NCI-H774 (cell line): ENCODE results near the gene HTT.
A peak's percentile ranks its signal among the peaks of the same experiment; 100 is the strongest.
"Not testable (repeated sequence)": the region's sequence is repeated elsewhere in the genome, so short reads cannot be mapped to it uniquely, and the experiment has no call there.

Source experiments
- DNase-seq: peaks from one replicate; lab custom pipeline; 2025; lab: John Stamatoyannopoulos, UW

HTT gene

GRCh38 chr4:3121596-3121995 is 47.1 kb downstream of the HTT start:
- DNase-seq, result no peak

DNA sequence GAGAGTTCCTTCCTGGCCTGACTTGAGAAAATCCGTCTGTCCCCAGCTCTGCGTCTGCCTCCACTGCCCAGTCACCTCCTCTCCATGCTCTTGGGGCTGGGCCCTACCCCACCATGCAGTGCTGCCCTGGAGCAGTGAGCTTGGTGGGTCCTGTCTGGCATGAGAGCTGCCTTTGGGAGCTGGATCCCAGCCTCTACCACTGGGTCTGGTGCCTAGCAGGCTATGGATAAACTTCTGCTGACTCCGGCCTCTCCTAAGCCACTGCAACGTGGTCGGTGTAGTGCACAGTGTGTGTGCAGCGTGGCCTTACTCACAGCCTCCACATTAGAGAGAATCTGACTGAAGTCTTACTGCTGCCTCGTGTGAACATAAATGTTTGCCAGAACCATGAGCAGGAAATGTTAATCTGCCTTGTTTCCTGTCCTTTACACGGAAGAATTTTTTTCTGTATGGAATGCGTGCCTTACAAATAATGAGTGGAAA is 47.6 kb downstream of the HTT start:
- no peak for DNase-seq

- no peak for DNase-seq
Observed at GRCh38 chr4:3123181-3123671, 48.7 kb downstream of the HTT start.

DNA sequence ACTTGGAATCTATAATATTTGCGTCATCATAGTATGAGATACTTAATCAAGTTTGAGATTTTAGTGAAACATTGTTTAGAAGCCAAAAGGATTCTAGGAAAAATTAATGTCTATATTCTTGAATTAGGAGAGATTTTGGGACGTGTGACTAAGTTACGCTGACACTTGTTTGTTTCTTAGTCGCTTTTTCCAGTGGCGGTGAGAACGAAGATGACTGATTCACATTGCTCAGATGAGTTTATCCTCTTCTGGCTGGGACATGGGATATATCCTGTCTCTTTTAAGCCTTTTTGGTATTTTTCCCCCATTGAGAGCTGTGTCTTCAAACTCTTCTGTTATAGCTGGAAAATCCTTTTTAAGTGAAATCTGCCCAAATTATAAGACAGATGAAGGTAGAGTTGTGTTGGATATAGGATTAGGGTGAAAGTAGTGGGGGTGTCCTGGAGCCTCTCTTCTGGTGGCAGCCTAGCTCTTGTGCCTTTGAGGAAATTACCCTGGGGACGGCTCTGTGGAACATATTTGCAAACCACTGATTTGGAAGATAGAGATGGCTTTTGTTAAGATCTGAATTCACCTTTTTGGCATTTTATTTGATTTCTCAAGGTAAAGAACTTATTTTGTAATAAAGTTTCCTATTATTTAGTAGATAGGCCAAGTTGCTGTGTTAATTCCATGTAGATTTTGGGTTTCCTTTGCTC is 49.7 kb downstream of the HTT start:
- DNase-seq, result no peak

- DNase-seq, result no peak
Observed at GRCh38 chr4:3127112-3127511, 52.6 kb downstream of the HTT start.

- DNase-seq, result no peak
Observed at GRCh38 chr4:3128058-3128457, 53.6 kb downstream of the HTT start.

DNA sequence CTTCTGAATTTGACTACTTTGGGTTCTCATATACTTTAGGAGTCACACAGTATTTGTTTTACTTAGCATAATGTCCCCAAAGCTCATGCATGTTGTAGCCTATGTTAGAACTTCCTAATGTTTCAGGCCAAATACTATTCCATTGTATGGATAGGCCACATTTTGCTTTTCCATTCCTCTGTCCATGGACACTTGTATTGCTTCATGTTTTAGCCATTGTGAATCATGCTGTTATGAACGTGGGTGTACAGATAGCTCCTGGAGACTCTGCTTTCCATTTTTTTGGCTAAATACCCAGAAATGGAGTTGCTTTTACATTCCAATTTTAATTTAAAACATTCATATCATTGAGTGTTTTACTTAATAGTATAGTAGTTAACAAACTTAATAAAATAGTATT is 54.5 kb downstream of the HTT start:
- no peak for DNase-seq

- DNase-seq, result no peak
Observed at GRCh38 chr4:3130201-3130600, 55.7 kb downstream of the HTT start.

DNA sequence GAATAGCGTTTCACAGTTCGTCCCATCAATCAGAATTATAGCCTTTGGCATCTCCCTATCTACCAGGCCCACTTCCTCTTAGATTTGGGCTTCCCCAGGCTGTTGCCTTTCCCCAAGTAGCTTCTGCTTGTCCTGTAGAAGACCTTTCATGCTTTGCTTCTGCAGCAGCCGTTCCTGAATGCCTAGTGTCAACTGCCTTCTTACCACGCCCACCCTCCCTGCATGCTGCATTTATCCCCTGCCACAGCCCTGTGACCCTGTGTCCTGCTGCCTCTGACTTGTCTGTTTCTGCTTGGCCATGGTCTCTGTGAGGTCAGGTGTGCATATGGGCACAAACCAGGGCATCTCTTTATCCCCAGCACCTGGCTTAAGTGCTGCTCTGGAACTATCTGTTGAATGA is 56.3 kb downstream of the HTT start:
- DNase-seq, result no peak

DNA sequence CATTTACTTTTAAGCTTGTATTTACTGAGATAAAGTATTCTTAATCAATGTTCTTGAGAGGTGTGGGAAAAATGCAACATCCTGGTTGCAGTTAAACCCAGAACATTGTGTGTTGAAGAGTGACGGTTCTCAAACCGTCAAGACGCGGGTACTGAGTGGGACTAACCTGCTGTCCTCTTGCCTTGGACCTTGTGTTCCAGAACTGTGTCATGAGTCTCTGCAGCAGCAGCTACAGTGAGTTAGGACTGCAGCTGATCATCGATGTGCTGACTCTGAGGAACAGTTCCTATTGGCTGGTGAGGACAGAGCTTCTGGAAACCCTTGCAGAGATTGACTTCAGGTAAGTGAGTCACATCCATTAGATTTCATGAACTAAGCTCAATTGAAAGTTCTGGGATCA is 59.7 kb downstream of the HTT start:
- no peak for DNase-seq

DNA sequence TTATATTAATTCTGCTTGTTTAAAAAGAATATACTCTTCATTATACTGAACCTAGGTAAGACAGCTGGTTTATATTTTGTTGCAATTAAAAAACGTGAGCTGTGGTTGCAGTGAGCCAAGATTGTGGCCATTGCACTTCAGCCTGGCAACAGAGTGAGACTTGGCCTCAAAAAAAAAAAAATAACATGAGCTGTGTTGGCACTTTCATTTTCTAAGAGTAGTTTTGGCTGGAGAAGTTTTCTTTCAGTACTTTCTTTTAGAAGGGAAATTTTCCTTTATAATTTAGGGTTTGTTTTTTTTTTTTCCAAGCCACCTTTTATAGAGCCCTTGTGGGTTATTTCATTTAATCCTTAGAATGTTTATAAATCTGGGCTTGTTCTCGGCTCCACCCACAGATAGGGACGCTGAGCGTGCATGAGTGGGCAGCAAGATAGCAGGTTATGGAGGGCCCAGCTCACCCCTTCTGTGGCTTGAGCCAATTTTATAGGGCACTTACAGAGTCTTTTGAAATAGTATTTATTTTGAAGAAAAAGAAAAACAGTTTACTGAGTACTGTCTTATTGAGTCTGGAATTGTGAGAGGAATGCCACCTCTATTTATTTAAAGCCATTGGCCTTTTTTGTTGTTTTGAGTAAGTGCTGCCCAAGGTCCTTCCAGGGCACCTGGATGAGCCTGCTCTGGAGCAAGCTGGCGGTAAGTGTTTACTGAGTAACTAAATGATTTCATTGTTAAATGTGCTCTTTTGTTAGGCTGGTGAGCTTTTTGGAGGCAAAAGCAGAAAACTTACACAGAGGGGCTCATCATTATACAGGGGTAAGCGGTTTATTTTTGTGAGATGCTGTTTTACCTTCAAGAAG is 60.9 kb downstream of the HTT start:
- DNase-seq, result peak; percentile 16

GRCh38 chr4:3136454-3136853 is 62.0 kb downstream of the HTT start:
- DNase-seq, result no peak

GRCh38 chr4:3137908-3138307 is 63.4 kb downstream of the HTT start:
- no peak for DNase-seq

GRCh38 chr4:3145234-3145924 is 70.9 kb downstream of the HTT start:
- DNase-seq, result no peak

- DNase-seq, result no peak
Observed at GRCh38 chr4:3148926-3149325, 74.4 kb downstream of the HTT start.

- DNase-seq, result not testable (repeated sequence)
Observed at GRCh38 chr4:3151238-3151637, 76.8 kb downstream of the HTT start.

- no peak for DNase-seq
Observed at GRCh38 chr4:3157366-3157765, 82.9 kb downstream of the HTT start.

- no peak for DNase-seq
Observed at GRCh38 chr4:3158841-3159240, 84.4 kb downstream of the HTT start.

- DNase-seq, result no peak
Observed at GRCh38 chr4:3160438-3160837, 86.0 kb downstream of the HTT start.

GRCh38 chr4:3161044-3161443 is 86.6 kb downstream of the HTT start:
- not testable (repeated sequence) for DNase-seq

GRCh38 chr4:3166434-3166833 is 92.0 kb downstream of the HTT start:
- DNase-seq, result not testable (repeated sequence)

- no peak for DNase-seq
Observed at GRCh38 chr4:3168029-3168428, 93.5 kb downstream of the HTT start.
